HG02610 (cell line): ENCODE data around the gene RFPL1.
"Not testable (repeated sequence)": the region's sequence is repeated elsewhere in the genome, so short reads cannot be mapped to it uniquely, and the experiment has no call there.

Experiments used
- ATAC-seq: cut with Tn5 transposase; IDR thresholded peaks from one replicate; pipeline ENCODE4 v1.9.1; 2021; ENCODE audit warnings: mild to moderate bottlenecking, moderate library complexity; ENCODE audit not compliant: unreplicated experiment

RFPL1 gene

GRCh38 chr22:29478326-29479276 lies 40.2 kb downstream of the RFPL1 start:
- ATAC-seq = no peak

- no peak for ATAC-seq
Observed at GRCh38 chr22:29479417-29480261, 41.3 kb downstream of the RFPL1 start, which contains the start of gene NEFH. NEFH (plus strand) TSS chr22:29480218; CDS start chr22:29480263, 45 bp downstream.

- no peak for ATAC-seq
Observed at GRCh38 chr22:29480262-29480511, 41.8 kb downstream of the RFPL1 start.

- no peak for ATAC-seq
Observed at GRCh38 chr22:29480512-29481264, 42.3 kb downstream of the RFPL1 start.

- no peak for ATAC-seq
Observed at GRCh38 chr22:29481265-29482000, 43.0 kb downstream of the RFPL1 start.

- ATAC-seq = no peak
Observed at GRCh38 chr22:29482253-29482652, 43.9 kb downstream of the RFPL1 start.

- no peak for ATAC-seq
Observed at GRCh38 chr22:29482726-29483125, 44.3 kb downstream of the RFPL1 start.

- no peak for ATAC-seq
Observed at GRCh38 chr22:29483254-29483653, 44.9 kb downstream of the RFPL1 start.

- no peak for ATAC-seq
Observed at GRCh38 chr22:29484642-29485041, 46.3 kb downstream of the RFPL1 start.

GRCh38 chr22:29485448-29485847 lies 47.1 kb downstream of the RFPL1 start:
- no peak for ATAC-seq

GRCh38 chr22:29487426-29487986 lies 49.1 kb downstream of the RFPL1 start:
- no peak for ATAC-seq

- ATAC-seq = not testable (repeated sequence)
Observed at GRCh38 chr22:29489127-29489780, 50.9 kb downstream of the RFPL1 start.

GRCh38 chr22:29491012-29491411 lies 52.6 kb downstream of the RFPL1 start:
- ATAC-seq = no peak
